GM20000 (cell line): Measurements from ENCODE around the gene CARMIL1.

Source experiments
- DNase-seq: peaks from one replicate; pipeline ENCODE4 v3.0.0; 2012; ENCODE audit warnings: low spot score
- CTCF ChIP-seq: IDR thresholded peaks from 2 replicates; pipeline ENCODE4 v1.5.1; 2012; ENCODE audit warnings: mild to moderate bottlenecking, control low read depth; ENCODE audit errors: extremely low read depth, missing control alignments

The CARMIL1 gene

GRCh38 chr6:25334793-25335192, 55.6 kb downstream of the CARMIL1 start:
- DNase-seq: peak; percentile 11
- TF ChIP-seq CTCF: no peak

- no peak for TF ChIP-seq CTCF
- no peak for DNase-seq
Measured at GRCh38 chr6:25336996-25337395, 57.8 kb downstream of the CARMIL1 start.

- DNase-seq: no peak
- TF ChIP-seq CTCF: no peak
Measured at GRCh38 chr6:25337431-25337830, 58.3 kb downstream of the CARMIL1 start.

- no peak for TF ChIP-seq CTCF
- DNase-seq: no peak
Measured at GRCh38 chr6:25340431-25341202, 61.4 kb downstream of the CARMIL1 start.

- no peak for TF ChIP-seq CTCF
- no peak for DNase-seq
Measured at GRCh38 chr6:25341203-25341552, 62.0 kb downstream of the CARMIL1 start.

- TF ChIP-seq CTCF: no peak
- DNase-seq: no peak
Measured at GRCh38 chr6:25341923-25342619, 62.9 kb downstream of the CARMIL1 start.

GRCh38 chr6:25342802-25343201, 63.6 kb downstream of the CARMIL1 start:
- no peak for DNase-seq
- TF ChIP-seq CTCF: no peak
